HG02610 (cell line): Measurements from ENCODE around the gene SP7.
"Not testable (repeated sequence)": the region's sequence is repeated elsewhere in the genome, so short reads cannot be mapped to it uniquely, and the experiment has no call there.

Source experiments
- ATAC-seq: cut with Tn5 transposase; IDR thresholded peaks from one replicate; pipeline ENCODE4 v1.9.1; 2021; ENCODE audit warnings: mild to moderate bottlenecking, moderate library complexity; ENCODE audit not compliant: unreplicated experiment

The SP7 gene

GRCh38 chr12:53324113-53324778 is 11.9 kb downstream of the SP7 start:
- ATAC-seq: peak; percentile 34

- ATAC-seq: no peak
Observed at GRCh38 chr12:53320352-53321195, 15.6 kb downstream of the SP7 start.

GRCh38 chr12:53313996-53314395 is 22.2 kb downstream of the SP7 start:
- ATAC-seq: no peak

GRCh38 chr12:53308276-53308675 is 27.9 kb downstream of the SP7 start:
- ATAC-seq: no peak

- no peak for ATAC-seq
Observed at GRCh38 chr12:53306826-53307225, 29.3 kb downstream of the SP7 start.

- no peak for ATAC-seq
Observed at GRCh38 chr12:53302903-53303302, 33.3 kb downstream of the SP7 start.

GRCh38 chr12:53300187-53300586 is 36.0 kb downstream of the SP7 start:
- no peak for ATAC-seq

- ATAC-seq: peak; percentile 71
Observed at GRCh38 chr12:53299454-53300180, 36.5 kb downstream of the SP7 start, which contains the start of gene MYG1. Gene MYG1, plus strand, starts transcription at chr12:53299695. Its CDS starts 43 bp downstream, at chr12:53299738.

GRCh38 chr12:53299101-53299453 is 37.1 kb downstream of the SP7 start:
- ATAC-seq: no peak

- ATAC-seq: no peak
Observed at GRCh38 chr12:53298164-53298563, 38.0 kb downstream of the SP7 start.

GRCh38 chr12:53297106-53297505 is 39.0 kb downstream of the SP7 start:
- ATAC-seq: not testable (repeated sequence)

GRCh38 chr12:53295891-53296219 is 40.3 kb downstream of the SP7 start:
- ATAC-seq: no peak

GRCh38 chr12:53295070-53295890 is 40.9 kb downstream of the SP7 start, which contains the start of gene PFDN5:
Gene PFDN5, plus strand, starts transcription at chr12:53295542. Its CDS starts 26 bp downstream, at chr12:53295568.
- peak; percentile 83 for ATAC-seq

- no peak for ATAC-seq
Observed at GRCh38 chr12:53292426-53292825, 43.7 kb downstream of the SP7 start.

GRCh38 chr12:53290661-53291060 is 45.5 kb downstream of the SP7 start:
- ATAC-seq: no peak

GRCh38 chr12:53289891-53290290 is 46.3 kb downstream of the SP7 start:
- no peak for ATAC-seq

GRCh38 chr12:53288322-53288721 is 47.8 kb downstream of the SP7 start:
- ATAC-seq: no peak

GRCh38 chr12:53287741-53288216 is 48.4 kb downstream of the SP7 start:
- no peak for ATAC-seq

GRCh38 chr12:53286448-53286847 is 49.7 kb downstream of the SP7 start:
- ATAC-seq: no peak

GRCh38 chr12:53279888-53280498 is 56.2 kb downstream of the SP7 start:
- ATAC-seq: no peak
